Measurements from ENCODE around the gene KIAA0930.
"Not testable (repeated sequence)": the region's sequence is repeated elsewhere in the genome, so short reads cannot be mapped to it uniquely, and the experiment has no call there.

The KIAA0930 gene

GRCh38 chr22:45200230-45200629 lies 40.5 kb downstream of the KIAA0930 start:
- no peak for DNase-seq

DNA sequence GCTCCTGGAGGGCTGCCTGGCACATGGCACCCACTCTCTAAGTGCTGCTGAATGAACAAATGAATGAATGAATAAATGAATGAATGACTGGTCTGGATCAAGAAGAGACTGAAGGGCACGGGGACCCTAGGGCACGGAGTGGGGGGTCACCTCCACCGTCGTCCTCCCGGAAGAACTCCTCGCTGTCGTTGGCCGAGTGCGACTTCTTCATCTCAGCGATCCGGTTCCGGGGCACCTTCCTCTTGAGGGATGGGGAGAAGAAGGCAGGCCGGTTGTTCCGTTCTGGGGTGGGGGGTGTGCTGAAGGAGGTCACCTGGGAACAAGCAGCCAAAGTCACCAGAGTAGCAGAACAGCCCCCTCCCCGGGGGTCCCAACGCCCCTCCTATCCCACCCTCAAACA lies 41.0 kb downstream of the KIAA0930 start:
- DNase-seq: no peak

DNA sequence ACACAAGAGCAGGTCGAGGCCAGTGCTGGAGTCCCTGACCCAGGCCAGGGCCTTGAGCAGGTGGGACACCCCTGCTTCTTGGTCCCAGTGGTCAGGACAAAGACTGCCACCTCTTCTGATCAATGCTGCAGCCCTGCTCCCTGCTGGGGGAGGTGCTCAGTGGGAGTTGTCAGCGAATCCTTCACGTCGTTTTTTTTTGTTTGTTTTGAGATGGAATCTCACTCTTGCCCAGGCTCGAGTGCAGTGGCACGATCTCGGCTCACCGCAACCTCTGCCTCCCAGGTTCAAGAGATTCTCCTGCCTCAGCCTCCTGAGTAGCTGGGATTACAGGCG lies 42.3 kb downstream of the KIAA0930 start:
- DNase-seq: no peak

GRCh38 chr22:45197606-45198462 lies 42.9 kb downstream of the KIAA0930 start:
- DNase-seq: no peak

GRCh38 chr22:45196926-45197605 lies 43.6 kb downstream of the KIAA0930 start:
- no peak for DNase-seq

DNA sequence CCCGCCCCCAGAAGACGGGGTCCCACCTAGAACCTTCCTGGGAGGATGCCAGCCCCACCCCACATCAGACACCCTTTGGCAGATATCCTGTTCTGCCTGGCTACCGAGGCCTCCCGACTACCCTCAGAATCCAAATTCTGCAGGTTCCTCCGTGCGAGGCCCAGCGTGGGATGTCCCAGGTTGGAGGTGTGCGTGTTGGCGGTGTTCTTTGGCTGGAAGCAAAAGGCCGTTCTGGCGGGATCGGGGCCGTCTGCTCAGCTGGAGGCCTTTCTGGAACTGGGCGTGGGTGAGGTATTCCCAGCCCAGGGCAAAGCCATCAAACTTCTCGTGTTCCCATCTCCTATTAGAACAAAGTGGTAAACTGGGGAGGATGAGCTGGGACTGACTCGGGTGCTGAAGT lies 44.4 kb downstream of the KIAA0930 start:
- no peak for DNase-seq

GRCh38 chr22:45195616-45196015 lies 45.1 kb downstream of the KIAA0930 start:
- DNase-seq: no peak

GRCh38 chr22:45194686-45195085 lies 46.0 kb downstream of the KIAA0930 start:
- DNase-seq: no peak

- no peak for DNase-seq
These were observed 48.0 kb downstream of the KIAA0930 start for GRCh38 chr22:45192701-45193187.

DNA sequence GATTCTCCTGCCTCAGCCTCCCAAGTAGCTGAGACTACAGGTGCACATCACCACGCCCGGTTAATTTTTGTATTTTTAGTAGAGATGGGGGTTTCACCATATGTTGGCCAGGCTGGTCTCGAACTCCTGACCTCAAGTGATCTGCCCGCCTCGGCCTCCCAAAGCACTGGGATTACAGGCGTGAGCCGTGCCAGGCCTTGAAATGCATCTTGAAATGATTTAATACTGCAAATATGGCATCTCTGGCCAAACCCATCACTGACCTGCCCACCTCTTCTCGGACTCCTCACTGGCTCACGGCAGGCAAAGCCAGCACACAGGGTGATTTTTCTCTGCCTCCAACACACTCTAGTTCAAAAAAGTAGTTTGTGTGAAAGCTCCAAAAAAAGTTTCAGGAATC lies 48.9 kb downstream of the KIAA0930 start:
- DNase-seq: not testable (repeated sequence)

DNA sequence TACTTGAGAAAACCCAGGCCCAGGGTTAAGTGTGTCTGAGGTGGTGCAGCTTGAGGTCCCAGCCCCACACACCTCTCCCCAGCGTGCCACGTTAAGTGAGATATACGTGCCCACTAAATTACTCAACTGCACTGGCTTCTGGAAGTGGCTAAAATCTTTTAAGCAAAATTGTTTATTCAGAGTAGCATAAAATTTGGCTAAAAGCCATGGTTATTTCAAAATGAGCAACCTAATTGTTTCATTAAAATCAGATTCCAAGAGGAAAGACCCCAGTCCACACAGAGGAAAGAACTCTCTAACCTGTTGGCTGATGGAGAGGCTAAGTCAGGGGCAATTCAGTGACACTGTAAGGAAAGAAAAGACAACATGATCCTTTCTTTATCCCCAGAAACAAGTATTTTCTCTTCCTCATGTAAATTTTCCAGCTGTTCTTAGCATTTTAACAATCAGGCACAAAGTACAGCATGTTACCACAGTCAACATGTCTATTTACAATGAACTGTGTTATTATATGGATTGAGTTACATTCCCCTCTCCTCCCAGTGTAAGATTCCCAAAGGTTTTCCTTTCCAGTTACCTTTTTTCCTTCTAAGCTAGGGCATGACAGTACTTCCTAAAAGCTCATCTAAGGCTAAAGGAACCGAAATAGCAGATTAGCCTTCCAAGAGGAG lies 50.4 kb downstream of the KIAA0930 start:
- no peak for DNase-seq

- no peak for DNase-seq
These were observed 51.9 kb downstream of the KIAA0930 start for GRCh38 chr22:45188779-45189178.

- no peak for DNase-seq
These were observed 52.8 kb downstream of the KIAA0930 start for GRCh38 chr22:45187891-45188290.

- no peak for DNase-seq
These were observed 54.8 kb downstream of the KIAA0930 start for GRCh38 chr22:45185718-45186514.

DNA sequence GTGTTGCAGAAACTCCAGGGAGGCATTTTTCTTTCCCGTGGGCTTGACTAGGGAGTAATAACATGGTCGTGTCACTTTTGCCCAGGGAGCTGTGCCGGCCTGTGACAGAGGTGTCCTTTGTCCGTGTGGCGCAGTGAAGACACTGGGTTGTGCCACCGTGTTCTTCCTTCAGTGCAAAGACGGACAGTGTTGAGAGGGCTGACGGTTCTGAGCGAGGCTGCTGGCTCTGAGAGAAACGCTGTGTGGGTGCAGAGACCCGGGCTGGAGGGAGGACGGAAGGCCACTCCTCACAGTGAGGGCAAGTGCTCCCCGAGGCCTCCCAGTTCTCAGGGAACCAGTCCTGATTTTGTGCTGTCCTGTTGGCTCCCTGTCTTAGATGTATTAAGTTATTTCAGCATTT lies 56.7 kb downstream of the KIAA0930 start:
- DNase-seq: no peak

GRCh38 chr22:45181766-45182165 lies 58.9 kb downstream of the KIAA0930 start:
- DNase-seq: no peak

GRCh38 chr22:45181240-45181639 lies 59.5 kb downstream of the KIAA0930 start:
- no peak for DNase-seq

- DNase-seq: no peak
These were observed 60.5 kb downstream of the KIAA0930 start for GRCh38 chr22:45180146-45180679.

DNA sequence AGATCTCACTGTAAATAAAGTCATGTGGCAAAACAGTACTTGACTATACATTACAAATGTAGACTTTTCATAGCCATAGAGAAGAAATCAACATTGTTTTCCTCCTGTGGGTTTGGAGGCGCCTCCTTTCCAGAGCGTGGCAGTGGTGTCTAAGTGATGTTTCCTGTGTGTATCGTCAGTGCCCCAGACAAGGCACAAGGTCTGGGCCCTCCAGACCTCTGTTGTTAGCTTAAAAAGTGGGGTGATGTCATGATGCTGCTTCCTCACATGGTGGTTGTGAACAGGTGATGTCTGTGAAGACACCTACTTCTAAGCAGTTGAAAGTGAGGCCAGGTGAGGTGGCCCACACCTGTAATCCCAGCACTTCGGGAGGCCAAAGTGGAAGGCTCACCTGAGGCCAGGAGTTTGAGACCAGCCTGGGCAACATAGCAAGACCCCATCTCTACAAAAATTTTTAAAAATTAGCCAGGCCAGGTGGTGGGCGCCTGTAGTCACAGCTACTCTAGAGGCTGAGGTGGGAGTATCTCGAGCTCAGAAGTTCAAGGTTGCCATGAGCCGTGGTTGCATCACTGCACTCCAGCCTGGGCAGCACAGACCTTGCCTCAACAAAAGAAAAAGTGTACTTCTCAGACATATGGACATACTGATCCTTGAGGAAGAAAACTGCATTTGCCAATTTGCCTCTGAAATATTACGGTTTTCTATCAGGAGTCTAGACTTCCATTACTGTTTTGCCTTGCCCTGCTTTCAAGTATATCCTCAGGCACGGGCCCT lies 61.2 kb downstream of the KIAA0930 start:
- no peak for DNase-seq

DNA sequence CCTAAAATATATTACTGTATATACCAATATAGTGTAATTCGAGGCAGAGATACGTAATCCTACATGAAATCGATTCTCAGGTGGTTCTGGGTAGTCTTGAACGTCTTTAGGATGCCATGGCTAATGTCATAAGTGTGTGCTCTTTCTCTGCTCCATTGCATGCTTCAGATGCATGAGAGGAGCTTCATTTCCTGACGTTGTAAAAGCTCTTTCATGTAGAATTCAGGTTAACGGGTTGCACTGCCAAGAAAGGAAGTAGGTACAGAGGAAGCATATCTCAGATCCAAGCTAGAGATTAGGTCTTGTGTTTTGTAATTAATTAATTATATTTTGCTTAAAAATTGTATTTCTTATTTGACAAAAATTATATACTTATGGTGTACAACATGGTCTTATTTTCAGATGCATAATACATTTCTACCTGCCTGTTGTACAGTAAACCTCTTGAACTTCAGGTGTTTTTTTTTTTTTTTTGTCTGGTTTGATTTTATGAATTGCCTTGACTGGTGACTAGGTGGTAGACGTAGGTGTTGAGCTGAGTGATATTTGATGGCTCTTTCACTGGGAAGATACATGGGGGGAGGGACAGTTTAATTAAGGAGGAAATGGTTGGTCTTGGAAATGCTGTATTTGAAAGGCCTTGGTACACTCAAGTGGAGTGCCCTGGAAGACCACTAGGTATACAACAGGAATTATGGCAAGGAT lies 67.7 kb downstream of the KIAA0930 start:
- no peak for DNase-seq

GRCh38 chr22:45171830-45172229 lies 68.9 kb downstream of the KIAA0930 start:
- no peak for DNase-seq

Measured in HCEC 1CT (cell line).